DOHH2 (cell line): Measurements from ENCODE around the gene ROCK2.

ENCODE experiments used
- CTCF ChIP-seq: fragments of 200-600 bp; sonication (generic); IDR thresholded peaks from one replicate; pipeline ENCODE4 v1.5.1; 2014; ENCODE audit warnings: antibody characterized with exemption, mild to moderate bottlenecking, low read depth, low read length; ENCODE audit not compliant: poor library complexity, severe bottlenecking
- EZH2phosphoT487 ChIP-seq: fragments of 200-600 bp; sonication (generic); IDR thresholded peaks from 2 replicates; pipeline ENCODE4 v1.6.1; 2017; ENCODE audit warnings: borderline replicate concordance, mild to moderate bottlenecking, antibody characterized with exemption, low read length, moderate library complexity, mixed read lengths

DNA sequence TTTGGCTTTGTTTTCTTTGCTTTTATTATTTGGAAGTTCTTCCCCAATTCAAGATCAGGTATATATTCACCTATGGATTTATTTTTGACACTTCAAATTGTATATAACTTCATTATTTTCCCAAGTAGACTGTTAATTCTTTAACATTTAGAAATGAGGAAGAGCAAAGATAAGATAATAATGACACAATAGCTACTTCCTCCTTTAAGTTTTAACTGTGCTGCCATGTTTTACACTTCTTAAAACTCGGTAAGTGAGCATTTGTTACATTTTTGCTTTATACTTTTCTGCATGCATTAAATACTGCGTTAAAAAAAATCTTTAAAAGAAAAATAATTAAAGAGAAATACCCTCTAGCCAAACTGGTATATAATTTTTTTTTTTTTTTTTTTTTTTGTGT is 156.7 kb downstream of the ROCK2 start:
- TF ChIP-seq CTCF: no peak
- TF ChIP-seq EZH2phosphoT487: no peak
